Adrenal gland (tissue), 5 donors: ENCODE measurements around the gene ARHGEF28.

Source experiments
- CTCF ChIP-seq, 6 experiments: fragments of 450-650 bp in 4 of 6; fragments of 200-600 bp in 2 of 6; sonication (generic) in 1 of 6; IDR thresholded peaks; 1 replicate in 5 of 6; 2 replicates in 1 of 6; pipeline versions ENCODE4 v1.5.1 to v1.8.0; 2016 to 2021; ENCODE audit warnings: antibody characterized with exemption in 6 of 6, mild to moderate bottlenecking in 2 of 6, moderate library complexity in 1 of 6
- POLR2A ChIP-seq, 2 donors: fragments of 450-650 bp; IDR thresholded peaks; one replicate each; pipeline ENCODE4 v1.6.1; 2017; ENCODE audit warnings: antibody characterized with exemption in 2 of 2, mild to moderate bottlenecking in 2 of 2, moderate library complexity in 1 of 2
- donor health status: DM: no; HTN: no; CAD: no.

GRCh38 chr5:73983644-73984043 is 357.6 kb downstream of the ARHGEF28 start:
- TF ChIP-seq CTCF (IDR thresholded peaks at IDR 0.05) (no peak), POLR2A (IDR thresholded peaks at IDR 0.05) (no peak)
